Endodermal cell (in vitro differentiated cells): ENCODE results near the gene CSAD. TPM values are rescaled to one million over a fixed set of nuclear protein-coding genes. Genes with fewer than 3 reads are reported as not detected.

Experiments
- DNase-seq: peaks from one replicate; pipeline ENCODE4 v3.0.0-alpha.2; 2017
- H3K27ac ChIP-seq: 2 replicates; pipeline ENCODE4 v1.5.1; 2013; ENCODE audit warnings: mild to moderate bottlenecking, low read depth, low read length, moderate library complexity
- H3K27me3 ChIP-seq: 2 replicates; pipeline ENCODE4 v1.6.1; 2013; ENCODE audit warnings: mild to moderate bottlenecking, low read length, moderate library complexity; ENCODE audit not compliant: insufficient read depth, control insufficient read depth, poor library complexity, severe bottlenecking
- H3K36me3 ChIP-seq: 2 replicates; pipeline ENCODE4 v1.7.0; 2013; ENCODE audit warnings: mild to moderate bottlenecking, low read length, moderate library complexity; ENCODE audit not compliant: control insufficient read depth, insufficient read depth
- H3K4me1 ChIP-seq: one replicate; pipeline ENCODE4 v1.7.0; 2013; ENCODE audit warnings: low read length; ENCODE audit not compliant: control insufficient read depth, insufficient read depth
- H3K4me3 ChIP-seq: 2 replicates; pipeline ENCODE4 v1.5.1; 2013; ENCODE audit warnings: mild to moderate bottlenecking, low read length, moderate library complexity
- H3K9ac ChIP-seq: 2 replicates; pipeline ENCODE4 v1.6.1; 2013; ENCODE audit warnings: mild to moderate bottlenecking, low read length, moderate library complexity; ENCODE audit not compliant: poor library complexity, severe bottlenecking; ENCODE audit errors: extremely low read depth
- H3K9me3 ChIP-seq: 2 replicates; pipeline ENCODE4 v1.6.1; 2013; ENCODE audit warnings: mild to moderate bottlenecking, low read length, moderate library complexity; ENCODE audit not compliant: control insufficient read depth
- H3K27ac Mint-ChIP-seq: 2 replicates; pipeline ENCODE4 v1.8.0; 2020; ENCODE audit warnings: mixed read lengths
- H3K27me3 Mint-ChIP-seq: 2 replicates; pipeline ENCODE4 v1.8.0; 2021; ENCODE audit warnings: mild to moderate bottlenecking, mixed read lengths; ENCODE audit not compliant: insufficient read depth
- H3K36me3 Mint-ChIP-seq: 2 replicates; pipeline ENCODE4 v1.8.0; 2020; ENCODE audit warnings: low read depth, mixed read lengths
- H3K4me1 Mint-ChIP-seq: 2 replicates; pipeline ENCODE4 v1.8.0; 2020; ENCODE audit warnings: mixed read lengths
- H3K4me3 Mint-ChIP-seq: 2 replicates; pipeline ENCODE4 v1.8.0; 2020; ENCODE audit warnings: mild to moderate bottlenecking, moderate library complexity, mixed read lengths
- H3K9me3 Mint-ChIP-seq: 2 replicates; pipeline ENCODE4 v1.8.0; 2020; ENCODE audit warnings: mild to moderate bottlenecking, mixed read lengths
- CTCF ChIP-seq: fragments of 200-600 bp; sonication (generic); conservative IDR thresholded peaks from 2 replicates; pipeline ENCODE4 v1.5.0; 2021; ENCODE audit warnings: antibody characterized with exemption, mild to moderate bottlenecking
- WGBS, 2 experiments: methylation state at CpG; one replicate each; pipeline versions ENCODE4 v1.1.5 to v1.1.7; 2013; ENCODE audit warnings: missing lambda C conversion rate in 2 of 2, mixed read lengths in 1 of 2; ENCODE audit not compliant: insufficient coverage in 1 of 2, insufficient read length in 1 of 2; 5-methylcytosine and 5-hydroxymethylcytosine counted together
- total RNA-seq, 2 donors: library from RNA; stranded (reverse); fragmentation: NEBNext Ultra II Directional in 1 of 2; extraction: Animal tissue kit (Norgen Biotek cat#: 25700) in 1 of 2; gene quantifications; 2 replicates in 1 of 2; 3 replicates in 1 of 2; pipeline ENCODE4 v1.2.1, GENCODE V29; 2021

Gene CSAD
- total RNA-seq, 2 donors from 2014 or later, result 24.9 to 38.2 TPM

GRCh38 chr12:53127169-53127568, 53.6 kb downstream of the CSAD start:
- DNase-seq, result no peak
- Mint-ChIP-seq H3K4me1 (peaks cover 14% of the 10 kb centered on the region), H3K4me3 (no peak overlapping the region), H3K27me3 (peaks cover 71% of the 10 kb centered on the region), H3K9me3 (no peaks in the 10 kb centered on the region), H3K27ac (no peak overlapping the region), H3K36me3 (no peaks in the 10 kb centered on the region)
- TF ChIP-seq CTCF, result no peak
- H3K9me3 ChIP-seq, result no peaks in the 10 kb centered on the region
- no peaks in the 10 kb centered on the region for H3K36me3 ChIP-seq
- 67 to 83% methylated on average over 1 of the region's 1 CpG for WGBS, 2 experiments
- peaks cover 14% of the 10 kb centered on the region for H3K27me3 ChIP-seq
- no peak overlapping the region for H3K4me3 ChIP-seq
- H3K27ac ChIP-seq, result no peak overlapping the region
- peaks cover 5% of the 10 kb centered on the region for H3K4me1 ChIP-seq
- no peak overlapping the region for H3K9ac ChIP-seq

- Histone ChIP-seq H3K9ac (no peak overlapping the region), H3K27ac (no peak overlapping the region), H3K4me3 (no peak overlapping the region), H3K9me3 (no peaks in the 10 kb centered on the region), H3K36me3 (no peaks in the 10 kb centered on the region), H3K4me1 (peaks cover 5% of the 10 kb centered on the region), H3K27me3 (peaks cover 14% of the 10 kb centered on the region)
- Mint-ChIP-seq H3K4me1 (peaks cover 17% of the 10 kb centered on the region), H3K36me3 (no peaks in the 10 kb centered on the region), H3K27me3 (peaks cover 72% of the 10 kb centered on the region), H3K9me3 (no peaks in the 10 kb centered on the region), H3K27ac (no peak overlapping the region), H3K4me3 (no peak overlapping the region)
- TF ChIP-seq CTCF, result no peak
- DNase-seq, result no peak
These were observed 56.4 kb downstream of the CSAD start for GRCh38 chr12:53124352-53124723.

GRCh38 chr12:53123578-53124351, 57.0 kb downstream of the CSAD start:
- WGBS, 2 experiments, result 96 to 97% methylated on average over 15 to 16 of the region's 16 CpGs
- no peak for DNase-seq

More at GRCh38 chr12:53123578-53124351, 57.0 kb downstream of the CSAD start:
- H3K9ac ChIP-seq, result no peak overlapping the region
- peaks cover 14% of the 10 kb centered on the region for H3K27me3 ChIP-seq
- Mint-ChIP-seq H3K36me3 (no peaks in the 10 kb centered on the region), H3K27me3 (peaks cover 69% of the 10 kb centered on the region), H3K4me1 (peaks cover 18% of the 10 kb centered on the region), H3K27ac (no peak overlapping the region), H3K4me3 (no peak overlapping the region), H3K9me3 (no peaks in the 10 kb centered on the region)
- H3K4me1 ChIP-seq, result peaks cover 5% of the 10 kb centered on the region
- TF ChIP-seq CTCF, result no peak
- H3K9me3 ChIP-seq, result no peaks in the 10 kb centered on the region
- H3K4me3 ChIP-seq, result no peak overlapping the region
- H3K36me3 ChIP-seq, result no peaks in the 10 kb centered on the region
- H3K27ac ChIP-seq, result no peak overlapping the region
